ENCODE results near the gene FAM227B. TPM values are rescaled to one million over a fixed set of nuclear protein-coding genes. Genes with fewer than 3 reads are reported as not detected.

FAM227B gene
- total and polyA plus RNA-seq, 2 of the 13 experiments (the other 11 are each of a cell fraction or from before 2014, with no cell fraction given): 1.9 to 2.6 TPM

DNA sequence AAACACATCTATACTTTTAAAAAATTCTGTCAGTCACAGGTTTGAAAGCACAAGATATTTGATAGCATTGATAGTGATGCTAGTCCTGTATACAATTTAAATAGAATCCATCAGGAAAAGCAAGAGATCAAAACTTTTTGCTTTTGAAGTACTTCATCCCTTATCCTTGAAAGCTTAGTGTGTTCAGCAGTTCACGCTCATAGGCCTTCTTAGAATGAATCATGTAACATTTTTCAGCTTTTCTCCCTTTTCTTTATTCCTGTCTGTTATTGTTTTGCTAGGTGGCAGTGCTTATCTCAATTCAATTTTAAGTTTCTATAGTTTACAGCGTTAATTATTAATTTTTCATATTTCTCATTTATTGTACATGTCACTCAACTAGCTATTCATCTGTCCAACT is 128.5 kb downstream of the FAM227B start:
- H3K79me2 ChIP-seq (ENCODE audit: insufficient read depth, low read length): no peaks in the 10 kb centered on the region
- in situ Hi-C loops (cut with HindIII; ENCODE audit: extremely low pct_ligation_motif_present, low pct_unique_long_range_greater_than_20kb) (no loop called here), intact Hi-C loops (cut with micrococcal nuclease; ENCODE audit: unreplicated experiment) (no loop called here)
- H3K27me3 ChIP-seq (ENCODE audit: control insufficient read depth in 1 of 2, insufficient read depth in 2 of 2, low read length in 2 of 2): no peaks in the 10 kb centered on the region
- CTCF ChIA-PET (ENCODE audit: low intra/inter-chr PET ratio, low total read pairs): no interaction called here
- FAIRE-seq (no peak), DNase-seq (ENCODE audit: low spot score) (no peak), ATAC-seq (no peak)
- no peaks in the 10 kb centered on the region for H3K9me3 ChIP-seq (ENCODE audit: low read length)
- H3K9ac ChIP-seq (ENCODE audit: insufficient read depth, low read depth, low read length): no peak overlapping the region
- no peaks in the 10 kb centered on the region for H4K20me1 ChIP-seq (ENCODE audit: insufficient read depth, low read length)
- 28% methylated on average over 2 of the region's 2 CpGs for WGBS (ENCODE audit: low lambda C conversion rate)
- H3K36me3 ChIP-seq (replicated peaks in 1 of 2; ENCODE audit: control insufficient read depth in 1 of 2, insufficient read depth in 2 of 2, low read length in 2 of 2): no peaks in the 10 kb centered on the region
- POLR2A ChIA-PET: no interaction called here
- no peaks in the 10 kb centered on the region for H3K4me1 ChIP-seq (ENCODE audit: insufficient read depth, low read length)
- no TSS peak for BruUV-seq (replicated peaks)
- H3K27ac ChIP-seq (ENCODE audit: extremely low read length, insufficient read depth, low read length): no peak overlapping the region
- no peak overlapping the region for H3K4me2 ChIP-seq (ENCODE audit: low read depth, low read length)
- H3K4me3 ChIP-seq (replicated peaks in 1 of 3; ENCODE audit: insufficient read depth in 1 of 3, low read depth in 2 of 3, low read length in 3 of 3): no peak overlapping the region
- no peak overlapping the region for H2AFZ ChIP-seq (ENCODE audit: low read length)
- no peak for TF ChIP-seq RAD21 (CRISPR knock-in tag; IDR thresholded peaks at IDR 0.05)
- TF ChIP-seq, protein P1, sequence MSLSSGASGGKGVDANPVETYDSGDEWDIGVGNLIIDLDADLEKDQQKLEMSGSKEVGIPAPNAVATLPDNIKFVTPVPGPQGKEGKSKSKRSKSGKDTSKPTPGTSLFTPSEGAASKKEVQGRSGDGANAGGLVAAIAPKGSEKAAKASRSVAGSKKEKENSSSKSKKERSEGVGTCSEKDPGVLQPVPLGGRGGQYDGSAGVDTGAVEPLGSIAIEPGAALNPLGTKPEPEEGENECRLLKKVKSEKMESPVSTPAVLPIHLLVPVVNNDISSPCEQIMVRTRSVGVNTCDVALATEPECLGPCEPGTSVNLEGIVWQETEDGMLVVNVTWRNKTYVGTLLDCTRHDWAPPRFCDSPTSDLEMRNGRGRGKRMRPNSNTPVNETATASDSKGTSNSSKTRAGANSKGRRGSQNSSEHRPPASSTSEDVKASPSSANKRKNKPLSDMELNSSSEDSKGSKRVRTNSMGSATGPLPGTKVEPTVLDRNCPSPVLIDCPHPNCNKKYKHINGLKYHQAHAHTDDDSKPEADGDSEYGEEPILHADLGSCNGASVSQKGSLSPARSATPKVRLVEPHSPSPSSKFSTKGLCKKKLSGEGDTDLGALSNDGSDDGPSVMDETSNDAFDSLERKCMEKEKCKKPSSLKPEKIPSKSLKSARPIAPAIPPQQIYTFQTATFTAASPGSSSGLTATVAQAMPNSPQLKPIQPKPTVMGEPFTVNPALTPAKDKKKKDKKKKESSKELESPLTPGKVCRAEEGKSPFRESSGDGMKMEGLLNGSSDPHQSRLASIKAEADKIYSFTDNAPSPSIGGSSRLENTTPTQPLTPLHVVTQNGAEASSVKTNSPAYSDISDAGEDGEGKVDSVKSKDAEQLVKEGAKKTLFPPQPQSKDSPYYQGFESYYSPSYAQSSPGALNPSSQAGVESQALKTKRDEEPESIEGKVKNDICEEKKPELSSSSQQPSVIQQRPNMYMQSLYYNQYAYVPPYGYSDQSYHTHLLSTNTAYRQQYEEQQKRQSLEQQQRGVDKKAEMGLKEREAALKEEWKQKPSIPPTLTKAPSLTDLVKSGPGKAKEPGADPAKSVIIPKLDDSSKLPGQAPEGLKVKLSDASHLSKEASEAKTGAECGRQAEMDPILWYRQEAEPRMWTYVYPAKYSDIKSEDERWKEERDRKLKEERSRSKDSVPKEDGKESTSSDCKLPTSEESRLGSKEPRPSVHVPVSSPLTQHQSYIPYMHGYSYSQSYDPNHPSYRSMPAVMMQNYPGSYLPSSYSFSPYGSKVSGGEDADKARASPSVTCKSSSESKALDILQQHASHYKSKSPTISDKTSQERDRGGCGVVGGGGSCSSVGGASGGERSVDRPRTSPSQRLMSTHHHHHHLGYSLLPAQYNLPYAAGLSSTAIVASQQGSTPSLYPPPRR (CRISPR knock-in tag; IDR thresholded peaks at IDR 0.05; ENCODE audit: borderline replicate concordance): no peak
- TF ChIP-seq ZNF724P (CRISPR knock-in tag; IDR thresholded peaks at IDR 0.05; ENCODE audit: borderline replicate concordance): no peak
- TF ChIP-seq ZNF792 (CRISPR knock-in tag; IDR thresholded peaks at IDR 0.05): no peak
- no peak for TF ChIP-seq ELF3 (CRISPR knock-in tag; IDR thresholded peaks at IDR 0.05)
- TF ChIP-seq, protein P2, sequence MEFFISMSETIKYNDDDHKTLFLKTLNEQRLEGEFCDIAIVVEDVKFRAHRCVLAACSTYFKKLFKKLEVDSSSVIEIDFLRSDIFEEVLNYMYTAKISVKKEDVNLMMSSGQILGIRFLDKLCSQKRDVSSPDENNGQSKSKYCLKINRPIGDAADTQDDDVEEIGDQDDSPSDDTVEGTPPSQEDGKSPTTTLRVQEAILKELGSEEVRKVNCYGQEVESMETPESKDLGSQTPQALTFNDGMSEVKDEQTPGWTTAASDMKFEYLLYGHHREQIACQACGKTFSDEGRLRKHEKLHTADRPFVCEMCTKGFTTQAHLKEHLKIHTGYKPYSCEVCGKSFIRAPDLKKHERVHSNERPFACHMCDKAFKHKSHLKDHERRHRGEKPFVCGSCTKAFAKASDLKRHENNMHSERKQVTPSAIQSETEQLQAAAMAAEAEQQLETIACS (CRISPR knock-in tag; IDR thresholded peaks at IDR 0.05): no peak
- TF ChIP-seq SNRNP70 (IDR thresholded peaks at IDR 0.05; ENCODE audit: low read depth, low read length): no peak
- no peak for TF ChIP-seq FOXO1 (CRISPR knock-in tag; IDR thresholded peaks at IDR 0.05)
- no peak for TF ChIP-seq POGZ (CRISPR knock-in tag; IDR thresholded peaks at IDR 0.05)
- TF ChIP-seq MED1 (CRISPR knock-in tag; IDR thresholded peaks at IDR 0.05): no peak
- TF ChIP-seq ZNF816 (CRISPR knock-in tag; IDR thresholded peaks at IDR 0.05; ENCODE audit: borderline replicate concordance): no peak
- TF ChIP-seq MXD4 (CRISPR knock-in tag; IDR thresholded peaks at IDR 0.05): no peak

Measured in HepG2 (cell line).